WI38 (cell line): ENCODE measurements around the gene BLOC1S6.
A peak's percentile ranks its signal among the peaks of the same experiment; 100 is the strongest.

Source experiments
- H3K4me3 ChIP-seq: 2 replicates; pipeline ENCODE4 v1.5.1; 2011; ENCODE audit warnings: low read depth, mild to moderate bottlenecking, control low read depth, low read length
- TF ChIP-seq, protein P1 (sequence below): IDR thresholded peaks from 2 replicates; pipeline ENCODE4 v1.5.1; 2012; ENCODE audit warnings: low read depth, mild to moderate bottlenecking, control low read depth, low read length

The BLOC1S6 gene

DNA sequence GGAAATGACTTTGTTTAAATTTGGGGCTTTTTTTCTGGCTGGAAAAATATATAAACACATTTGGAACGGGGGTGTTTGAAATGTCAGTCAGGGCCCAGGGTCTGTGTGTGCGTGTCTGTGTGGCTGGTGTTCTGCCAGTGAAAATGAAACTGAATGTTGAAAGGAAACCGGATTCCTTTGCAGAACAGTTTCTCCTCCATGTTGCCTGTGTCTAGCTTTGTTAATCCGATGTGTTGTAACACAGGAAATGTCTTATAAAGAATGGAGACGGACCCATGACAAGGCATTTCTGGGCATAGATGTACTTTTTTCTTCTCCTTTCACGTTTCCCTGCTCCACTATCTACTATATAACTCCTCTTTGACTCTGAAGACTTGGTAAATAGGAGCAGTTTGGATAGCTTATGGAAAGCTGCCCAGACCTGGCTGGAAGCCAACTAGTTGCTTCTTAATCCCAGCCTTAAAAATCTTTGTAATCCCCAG lies 50.4 kb downstream of the BLOC1S6 start:
- TF ChIP-seq, protein P1, sequence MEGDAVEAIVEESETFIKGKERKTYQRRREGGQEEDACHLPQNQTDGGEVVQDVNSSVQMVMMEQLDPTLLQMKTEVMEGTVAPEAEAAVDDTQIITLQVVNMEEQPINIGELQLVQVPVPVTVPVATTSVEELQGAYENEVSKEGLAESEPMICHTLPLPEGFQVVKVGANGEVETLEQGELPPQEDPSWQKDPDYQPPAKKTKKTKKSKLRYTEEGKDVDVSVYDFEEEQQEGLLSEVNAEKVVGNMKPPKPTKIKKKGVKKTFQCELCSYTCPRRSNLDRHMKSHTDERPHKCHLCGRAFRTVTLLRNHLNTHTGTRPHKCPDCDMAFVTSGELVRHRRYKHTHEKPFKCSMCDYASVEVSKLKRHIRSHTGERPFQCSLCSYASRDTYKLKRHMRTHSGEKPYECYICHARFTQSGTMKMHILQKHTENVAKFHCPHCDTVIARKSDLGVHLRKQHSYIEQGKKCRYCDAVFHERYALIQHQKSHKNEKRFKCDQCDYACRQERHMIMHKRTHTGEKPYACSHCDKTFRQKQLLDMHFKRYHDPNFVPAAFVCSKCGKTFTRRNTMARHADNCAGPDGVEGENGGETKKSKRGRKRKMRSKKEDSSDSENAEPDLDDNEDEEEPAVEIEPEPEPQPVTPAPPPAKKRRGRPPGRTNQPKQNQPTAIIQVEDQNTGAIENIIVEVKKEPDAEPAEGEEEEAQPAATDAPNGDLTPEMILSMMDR = no peak
- H3K4me3 ChIP-seq = 0 out of 2 replicates have a peak overlapping the region, but pooled peaks have one; percentile 6

DNA sequence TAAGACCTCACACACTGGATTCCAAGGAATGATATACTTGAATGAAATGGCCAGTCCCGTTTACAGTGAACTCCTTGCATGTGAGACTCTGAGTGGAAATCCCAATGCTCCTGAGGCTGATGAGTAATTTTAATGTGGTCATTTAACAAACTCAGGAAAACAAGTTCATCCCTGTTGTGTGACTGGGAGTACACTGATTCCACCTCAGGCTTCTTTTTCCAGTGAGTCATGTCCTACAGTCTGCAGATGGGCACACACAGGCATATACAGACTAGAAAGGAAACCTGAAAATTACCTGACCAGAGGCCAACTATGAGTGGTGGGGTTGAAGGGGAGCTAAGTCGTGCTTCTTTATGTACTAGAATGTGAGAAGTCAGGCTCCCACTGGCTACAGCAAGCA lies 53.4 kb downstream of the BLOC1S6 start:
- no peak overlapping the region for H3K4me3 ChIP-seq
- TF ChIP-seq, protein P1 = no peak

DNA sequence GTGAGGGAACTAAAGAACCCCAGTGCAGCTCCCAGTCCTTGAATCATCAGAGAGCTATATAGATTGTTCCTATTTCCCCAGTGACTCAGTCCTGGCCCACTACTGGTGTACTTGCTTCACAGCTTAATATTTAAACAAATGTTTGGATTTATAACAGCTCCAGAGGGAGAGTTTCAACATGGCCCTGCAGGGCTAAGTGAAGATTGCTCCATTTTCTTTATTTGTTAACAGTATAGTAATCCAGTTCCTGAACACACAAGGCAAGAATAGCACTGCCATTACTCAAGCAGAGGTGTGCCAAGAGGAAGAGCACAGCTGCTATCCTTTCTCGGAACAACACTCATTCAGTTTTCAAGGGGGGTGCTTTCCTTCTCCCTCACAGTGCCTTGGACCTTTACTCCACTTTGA lies 54.2 kb downstream of the BLOC1S6 start:
- TF ChIP-seq, protein P1 = no peak
- peak overlapping the region; percentile 14; the same call in 1 of the 2 replicates for H3K4me3 ChIP-seq

DNA sequence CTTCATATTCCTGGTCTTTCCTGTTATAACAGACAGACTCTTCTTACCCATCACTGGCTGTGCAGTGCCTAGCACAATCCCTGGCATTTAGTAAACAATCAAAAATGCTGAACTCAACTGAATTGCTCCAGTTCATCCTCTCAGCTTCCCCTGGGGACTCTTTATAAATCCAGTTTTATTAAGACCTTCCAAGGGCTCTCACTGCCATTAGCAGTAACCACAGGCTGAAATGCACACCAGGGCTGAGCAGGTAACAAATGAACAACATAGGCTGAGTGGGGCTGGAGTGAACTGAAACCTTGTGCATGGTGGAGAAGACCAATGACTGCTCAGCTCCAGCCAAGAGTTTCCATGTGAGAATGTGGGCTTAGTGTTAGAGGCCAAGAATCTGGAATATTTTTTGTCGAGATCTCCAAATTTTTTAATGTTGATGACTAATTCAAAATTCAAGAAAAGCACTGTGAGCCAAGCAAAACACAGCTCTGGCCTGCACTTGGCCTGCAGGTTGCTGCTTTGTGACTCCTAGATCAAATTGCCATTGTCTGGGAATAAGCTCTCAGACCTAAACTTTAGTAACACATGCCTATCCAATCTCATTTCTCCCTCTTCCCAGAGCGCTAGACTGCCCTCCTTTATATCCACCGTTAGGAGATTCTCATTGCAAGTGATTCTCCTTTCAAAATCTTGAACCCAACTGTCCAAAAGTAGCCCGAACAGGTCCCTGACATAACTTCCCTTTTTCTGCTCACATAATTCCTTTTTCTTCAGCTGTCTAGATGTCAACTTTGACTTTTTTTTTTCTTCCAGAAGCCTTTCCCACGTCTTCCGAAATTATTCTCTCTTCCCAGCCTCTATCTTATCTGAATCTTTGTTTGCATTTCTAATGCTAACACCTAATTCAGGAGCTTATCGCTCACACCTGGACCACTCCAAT lies 55.1 kb downstream of the BLOC1S6 start:
- peak overlapping the region; percentile 14 for H3K4me3 ChIP-seq
- TF ChIP-seq, protein P1 = no peak

DNA sequence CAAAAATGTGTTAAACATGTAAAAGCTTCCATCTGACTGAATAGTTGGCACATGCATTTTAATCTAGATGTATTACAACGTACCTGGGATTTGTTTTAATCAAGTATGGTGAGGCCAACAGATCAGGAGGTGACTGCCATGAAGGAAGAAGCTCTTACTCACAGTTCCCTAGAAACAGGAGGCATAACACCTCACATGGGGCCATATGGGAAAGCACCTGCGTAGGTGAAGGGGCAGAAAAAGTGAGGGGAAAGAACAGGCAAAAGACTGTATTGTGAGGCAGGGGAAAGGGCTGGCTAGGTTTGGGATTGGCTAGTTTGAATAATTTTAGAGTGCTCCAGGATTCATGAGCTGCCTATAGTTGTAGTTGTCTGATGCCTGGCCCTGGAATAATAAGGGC lies 57.3 kb downstream of the BLOC1S6 start:
- no peak overlapping the region for H3K4me3 ChIP-seq
- TF ChIP-seq, protein P1 = no peak

DNA sequence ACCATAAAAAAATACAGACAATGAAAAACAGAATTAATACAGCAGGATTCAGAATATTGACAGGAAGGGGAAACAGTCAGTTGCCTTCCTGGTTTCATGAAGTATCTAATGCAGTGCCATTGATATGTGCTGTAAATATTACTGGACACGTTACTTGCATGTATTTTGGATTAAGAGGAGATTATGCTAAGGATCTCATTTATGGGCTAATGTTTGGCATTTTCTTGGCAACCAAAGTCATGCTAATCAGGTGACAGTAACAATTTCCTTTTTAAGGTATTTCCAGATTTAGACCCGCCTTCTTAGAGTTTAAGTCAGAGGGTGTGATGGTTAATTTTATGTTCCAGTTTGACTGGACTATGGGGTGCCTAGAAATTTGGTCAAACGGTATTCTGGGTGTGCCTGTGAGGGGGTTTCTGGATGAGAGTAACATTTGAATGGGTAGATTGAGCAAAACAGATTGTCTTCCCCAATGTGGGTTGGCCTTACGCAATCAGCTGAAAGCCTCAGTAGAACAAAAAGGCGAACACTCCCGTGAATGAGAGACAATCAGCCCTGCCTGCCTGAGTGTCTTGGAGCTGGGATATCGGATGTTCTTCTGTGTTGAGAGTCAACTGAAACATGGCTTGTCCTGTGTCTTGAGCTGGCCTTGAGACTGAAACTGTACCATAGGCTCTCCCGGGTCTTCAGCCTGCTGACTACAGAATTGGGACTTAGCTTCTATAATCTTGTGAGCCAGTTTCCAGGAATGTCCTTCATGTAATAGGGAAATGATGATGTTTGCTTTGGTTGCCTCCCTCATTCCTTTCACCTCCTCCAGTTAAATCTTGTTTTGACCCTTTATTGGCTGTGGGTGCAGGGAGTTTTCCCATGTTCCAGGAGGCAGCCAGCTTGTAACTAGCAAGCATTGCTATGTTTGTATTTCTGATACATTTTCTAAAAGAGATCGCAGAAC lies 58.1 kb downstream of the BLOC1S6 start:
- TF ChIP-seq, protein P1 = no peak
- H3K4me3 ChIP-seq = no peak overlapping the region
